Measurements from ENCODE around the gene STX1B.
"Not testable (repeated sequence)": the region's sequence is repeated elsewhere in the genome, so short reads cannot be mapped to it uniquely, and the experiment has no call there.

Gene STX1B

GRCh38 chr16:31013292-31013691 lies 2.9 kb upstream of the STX1B start:
- not testable (repeated sequence) for DNase-seq (ENCODE audit: low read depth)

- not testable (repeated sequence) for DNase-seq (ENCODE audit: low read depth)
These were observed 1.4 kb upstream of the STX1B start for GRCh38 chr16:31011815-31012214.

GRCh38 chr16:31009894-31010584 lies 399 bp downstream of the STX1B start:
- DNase-seq (ENCODE audit: low read depth) = no peak

- no peak for DNase-seq (ENCODE audit: low read depth)
These were observed 1.3 kb downstream of the STX1B start for GRCh38 chr16:31009120-31009519.

- no peak for DNase-seq (ENCODE audit: low read depth)
These were observed 1.9 kb downstream of the STX1B start for GRCh38 chr16:31008551-31008950.

GRCh38 chr16:31008149-31008548 lies 2.3 kb downstream of the STX1B start:
- DNase-seq (ENCODE audit: low read depth) = no peak

GRCh38 chr16:31007684-31008083 lies 2.8 kb downstream of the STX1B start:
- DNase-seq (ENCODE audit: low read depth) = no peak

- DNase-seq (ENCODE audit: low read depth) = no peak
These were observed 3.8 kb downstream of the STX1B start for GRCh38 chr16:31006589-31006988.

- no peak for DNase-seq (ENCODE audit: low read depth)
These were observed 4.4 kb downstream of the STX1B start for GRCh38 chr16:31006086-31006385.

GRCh38 chr16:31005350-31006085 lies 4.9 kb downstream of the STX1B start:
- no peak for DNase-seq (ENCODE audit: low read depth)

GRCh38 chr16:31004658-31005057 lies 5.8 kb downstream of the STX1B start:
- DNase-seq (ENCODE audit: low read depth) = no peak

GRCh38 chr16:31003744-31004143 lies 6.7 kb downstream of the STX1B start:
- DNase-seq (ENCODE audit: low read depth) = no peak

- DNase-seq (ENCODE audit: low read depth) = no peak
These were observed 7.5 kb downstream of the STX1B start for GRCh38 chr16:31002862-31003341.

- no peak for DNase-seq (ENCODE audit: low read depth)
These were observed 8.2 kb downstream of the STX1B start for GRCh38 chr16:31002250-31002700.

GRCh38 chr16:31001507-31002249 lies 8.8 kb downstream of the STX1B start:
- DNase-seq (ENCODE audit: low read depth) = no peak

GRCh38 chr16:31000671-31001382 lies 9.6 kb downstream of the STX1B start:
- no peak for DNase-seq (ENCODE audit: low read depth)

GRCh38 chr16:30998852-30999761 lies 11.3 kb downstream of the STX1B start:
- DNase-seq (ENCODE audit: low read depth) = no peak

- DNase-seq (ENCODE audit: low read depth) = peak; percentile 87
These were observed 12.4 kb downstream of the STX1B start for GRCh38 chr16:30997725-30998711.

- DNase-seq (ENCODE audit: low read depth) = no peak
These were observed 13.3 kb downstream of the STX1B start for GRCh38 chr16:30996985-30997724.
